Endodermal cell (in vitro differentiated cells): Measurements from ENCODE around the gene DXO. TPM values are rescaled to one million over a fixed set of nuclear protein-coding genes. Genes with fewer than 3 reads are reported as not detected.

Source experiments
- DNase-seq: peaks from one replicate; pipeline ENCODE4 v3.0.0-alpha.2; 2017
- H3K27ac ChIP-seq: 2 replicates; pipeline ENCODE4 v1.5.1; 2013; ENCODE audit warnings: mild to moderate bottlenecking, low read depth, low read length, moderate library complexity
- H3K27me3 ChIP-seq: 2 replicates; pipeline ENCODE4 v1.6.1; 2013; ENCODE audit warnings: mild to moderate bottlenecking, low read length, moderate library complexity; ENCODE audit not compliant: insufficient read depth, control insufficient read depth, poor library complexity, severe bottlenecking
- H3K36me3 ChIP-seq: 2 replicates; pipeline ENCODE4 v1.7.0; 2013; ENCODE audit warnings: mild to moderate bottlenecking, low read length, moderate library complexity; ENCODE audit not compliant: control insufficient read depth, insufficient read depth
- H3K4me1 ChIP-seq: one replicate; pipeline ENCODE4 v1.7.0; 2013; ENCODE audit warnings: low read length; ENCODE audit not compliant: control insufficient read depth, insufficient read depth
- H3K4me3 ChIP-seq: 2 replicates; pipeline ENCODE4 v1.5.1; 2013; ENCODE audit warnings: mild to moderate bottlenecking, low read length, moderate library complexity
- H3K9ac ChIP-seq: 2 replicates; pipeline ENCODE4 v1.6.1; 2013; ENCODE audit warnings: mild to moderate bottlenecking, low read length, moderate library complexity; ENCODE audit not compliant: poor library complexity, severe bottlenecking; ENCODE audit errors: extremely low read depth
- H3K9me3 ChIP-seq: 2 replicates; pipeline ENCODE4 v1.6.1; 2013; ENCODE audit warnings: mild to moderate bottlenecking, low read length, moderate library complexity; ENCODE audit not compliant: control insufficient read depth
- H3K27ac Mint-ChIP-seq: 2 replicates; pipeline ENCODE4 v1.8.0; 2020; ENCODE audit warnings: mixed read lengths
- H3K27me3 Mint-ChIP-seq: 2 replicates; pipeline ENCODE4 v1.8.0; 2021; ENCODE audit warnings: mild to moderate bottlenecking, mixed read lengths; ENCODE audit not compliant: insufficient read depth
- H3K36me3 Mint-ChIP-seq: 2 replicates; pipeline ENCODE4 v1.8.0; 2020; ENCODE audit warnings: low read depth, mixed read lengths
- H3K4me1 Mint-ChIP-seq: 2 replicates; pipeline ENCODE4 v1.8.0; 2020; ENCODE audit warnings: mixed read lengths
- H3K4me3 Mint-ChIP-seq: 2 replicates; pipeline ENCODE4 v1.8.0; 2020; ENCODE audit warnings: mild to moderate bottlenecking, moderate library complexity, mixed read lengths
- H3K9me3 Mint-ChIP-seq: 2 replicates; pipeline ENCODE4 v1.8.0; 2020; ENCODE audit warnings: mild to moderate bottlenecking, mixed read lengths
- WGBS, 2 experiments: methylation state at CpG; one replicate each; pipeline versions ENCODE4 v1.1.5 to v1.1.7; 2013; ENCODE audit warnings: missing lambda C conversion rate in 2 of 2, mixed read lengths in 1 of 2; ENCODE audit not compliant: insufficient coverage in 1 of 2, insufficient read length in 1 of 2; 5-methylcytosine and 5-hydroxymethylcytosine counted together
- total RNA-seq, 2 donors: library from RNA; stranded (reverse); fragmentation: NEBNext Ultra II Directional in 1 of 2; extraction: Animal tissue kit (Norgen Biotek cat#: 25700) in 1 of 2; gene quantifications; 2 replicates in 1 of 2; 3 replicates in 1 of 2; pipeline ENCODE4 v1.2.1, GENCODE V29; 2021
- TF ChIP-seq, protein P1 (sequence below): fragments of 200-600 bp; sonication (generic); conservative IDR thresholded peaks from 2 replicates; pipeline ENCODE4 v1.5.0; 2021; ENCODE audit warnings: antibody characterized with exemption, mild to moderate bottlenecking

Gene DXO
- total RNA-seq, 2 donors from 2014 or later = 19.2 to 22.3 TPM

- Mint-ChIP-seq H3K36me3 (peaks cover 61% of the 10 kb centered on the region), H3K9me3 (peaks cover 2% of the 10 kb centered on the region), H3K27ac (peak overlapping the region; percentile 30), H3K27me3 (no peaks in the 10 kb centered on the region), H3K4me3 (no peak overlapping the region), H3K4me1 (peaks cover 9% of the 10 kb centered on the region)
- DNase-seq = no peak
- Histone ChIP-seq H3K27ac (no peak overlapping the region), H3K4me1 (peaks cover 8% of the 10 kb centered on the region), H3K27me3 (no peaks in the 10 kb centered on the region), H3K9me3 (no peaks in the 10 kb centered on the region), H3K36me3 (peaks cover 38% of the 10 kb centered on the region), H3K9ac (no peak overlapping the region), H3K4me3 (no peak overlapping the region)
- WGBS, 2 experiments = 92 to 98% methylated on average over 11 to 23 of the region's 23 CpGs
- TF ChIP-seq, protein P1, sequence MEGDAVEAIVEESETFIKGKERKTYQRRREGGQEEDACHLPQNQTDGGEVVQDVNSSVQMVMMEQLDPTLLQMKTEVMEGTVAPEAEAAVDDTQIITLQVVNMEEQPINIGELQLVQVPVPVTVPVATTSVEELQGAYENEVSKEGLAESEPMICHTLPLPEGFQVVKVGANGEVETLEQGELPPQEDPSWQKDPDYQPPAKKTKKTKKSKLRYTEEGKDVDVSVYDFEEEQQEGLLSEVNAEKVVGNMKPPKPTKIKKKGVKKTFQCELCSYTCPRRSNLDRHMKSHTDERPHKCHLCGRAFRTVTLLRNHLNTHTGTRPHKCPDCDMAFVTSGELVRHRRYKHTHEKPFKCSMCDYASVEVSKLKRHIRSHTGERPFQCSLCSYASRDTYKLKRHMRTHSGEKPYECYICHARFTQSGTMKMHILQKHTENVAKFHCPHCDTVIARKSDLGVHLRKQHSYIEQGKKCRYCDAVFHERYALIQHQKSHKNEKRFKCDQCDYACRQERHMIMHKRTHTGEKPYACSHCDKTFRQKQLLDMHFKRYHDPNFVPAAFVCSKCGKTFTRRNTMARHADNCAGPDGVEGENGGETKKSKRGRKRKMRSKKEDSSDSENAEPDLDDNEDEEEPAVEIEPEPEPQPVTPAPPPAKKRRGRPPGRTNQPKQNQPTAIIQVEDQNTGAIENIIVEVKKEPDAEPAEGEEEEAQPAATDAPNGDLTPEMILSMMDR = no peak
Measured at GRCh38 chr6:31968791-31969711, 2.9 kb downstream of the DXO start.

DNA sequence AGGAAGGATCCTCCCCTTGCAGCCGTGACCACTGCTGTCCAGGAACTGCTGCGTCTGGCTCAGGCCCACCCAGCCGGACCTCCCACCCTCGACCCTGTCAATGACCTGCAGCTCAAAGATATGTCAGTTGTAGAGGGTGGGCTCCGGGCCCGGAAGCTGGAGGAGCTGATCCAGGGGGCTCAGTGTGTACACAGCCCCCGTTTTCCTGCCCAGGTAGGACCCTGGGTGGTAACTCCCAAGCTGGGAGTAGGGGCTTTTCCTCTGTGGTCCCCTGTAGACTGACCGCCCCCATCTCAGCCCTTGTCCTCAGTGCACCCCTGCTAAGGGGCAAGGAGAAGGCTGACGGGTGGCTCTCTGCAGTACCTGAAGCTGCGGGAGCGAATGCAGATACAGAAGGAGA lies 3.6 kb downstream of the DXO start:
- peaks cover 8% of the 10 kb centered on the region for H3K4me1 ChIP-seq
- 95% methylated on average over 10 to 11 of the region's 11 CpGs for WGBS, 2 experiments
- no peak overlapping the region for H3K27ac Mint-ChIP-seq
- peaks cover 44% of the 10 kb centered on the region for H3K36me3 ChIP-seq
- H3K27me3 Mint-ChIP-seq = no peaks in the 10 kb centered on the region
- H3K4me3 ChIP-seq = no peak overlapping the region
- TF ChIP-seq, protein P1 = no peak
- no peak overlapping the region for H3K27ac ChIP-seq
- peaks cover 9% of the 10 kb centered on the region for H3K4me1 Mint-ChIP-seq
- H3K36me3 Mint-ChIP-seq = peaks cover 59% of the 10 kb centered on the region
- no peaks in the 10 kb centered on the region for H3K27me3 ChIP-seq
- H3K9ac ChIP-seq = no peak overlapping the region
- no peaks in the 10 kb centered on the region for H3K9me3 ChIP-seq
- no peaks in the 10 kb centered on the region for H3K9me3 Mint-ChIP-seq
- no peak for DNase-seq
- no peak overlapping the region for H3K4me3 Mint-ChIP-seq

GRCh38 chr6:31967926-31968320 lies 4.0 kb downstream of the DXO start:
- H3K36me3 ChIP-seq = peaks cover 47% of the 10 kb centered on the region
- TF ChIP-seq, protein P1 = no peak
- WGBS, 2 experiments = 93% methylated on average over 3 of the region's 3 CpGs; no CpG with 5 or more reads in 1 of the 2 experiments
- no peak overlapping the region for H3K27ac Mint-ChIP-seq
- H3K9me3 Mint-ChIP-seq = no peaks in the 10 kb centered on the region
- H3K9me3 ChIP-seq = no peaks in the 10 kb centered on the region
- DNase-seq = no peak
- H3K36me3 Mint-ChIP-seq = peaks cover 60% of the 10 kb centered on the region
- no peak overlapping the region for H3K4me3 ChIP-seq
- H3K4me1 Mint-ChIP-seq = peaks cover 6% of the 10 kb centered on the region
- H3K27ac ChIP-seq = no peak overlapping the region
- H3K4me3 Mint-ChIP-seq = no peak overlapping the region
- no peak overlapping the region for H3K9ac ChIP-seq
- H3K27me3 ChIP-seq = no peaks in the 10 kb centered on the region
- H3K4me1 ChIP-seq = peaks cover 8% of the 10 kb centered on the region
- no peaks in the 10 kb centered on the region for H3K27me3 Mint-ChIP-seq
